Measurements from ENCODE around the gene SRPK2. TPM values are rescaled to one million over a fixed set of nuclear protein-coding genes. Genes with fewer than 3 reads are reported as not detected.

The SRPK2 gene
- total and polyA plus RNA-seq, 2 of the 13 experiments (the other 11 are each of a cell fraction or from before 2014, with no cell fraction given): 10.1 to 22.3 TPM

GRCh38 chr7:105205592-105206237 lies 183.0 kb downstream of the SRPK2 start:
- in situ Hi-C loops (cut with HindIII; ENCODE audit: extremely low pct_ligation_motif_present, low pct_unique_long_range_greater_than_20kb): no loop called here
- no peak for DNase-seq (ENCODE audit: low spot score)
- H3K4me3 ChIP-seq (replicated peaks in 1 of 3; ENCODE audit: insufficient read depth in 1 of 3, low read depth in 2 of 3, low read length in 3 of 3): no peak overlapping the region
- FAIRE-seq: no peak
- no peaks in the 10 kb centered on the region for H3K27me3 ChIP-seq (ENCODE audit: control insufficient read depth in 1 of 2, insufficient read depth in 2 of 2, low read length in 2 of 2)
- peaks cover 11% of the 10 kb centered on the region for H3K79me2 ChIP-seq (ENCODE audit: insufficient read depth, low read length)
- H3K9me3 ChIP-seq (ENCODE audit: low read length): no peaks in the 10 kb centered on the region
- TF ChIP-seq ZNF235 (CRISPR knock-in tag; IDR thresholded peaks at IDR 0.05; ENCODE audit: borderline replicate concordance): no peak
- no peak for TF ChIP-seq KDM2A (CRISPR knock-in tag; IDR thresholded peaks at IDR 0.05; ENCODE audit: borderline replicate concordance, low read depth)
- TF ChIP-seq, protein P1, sequence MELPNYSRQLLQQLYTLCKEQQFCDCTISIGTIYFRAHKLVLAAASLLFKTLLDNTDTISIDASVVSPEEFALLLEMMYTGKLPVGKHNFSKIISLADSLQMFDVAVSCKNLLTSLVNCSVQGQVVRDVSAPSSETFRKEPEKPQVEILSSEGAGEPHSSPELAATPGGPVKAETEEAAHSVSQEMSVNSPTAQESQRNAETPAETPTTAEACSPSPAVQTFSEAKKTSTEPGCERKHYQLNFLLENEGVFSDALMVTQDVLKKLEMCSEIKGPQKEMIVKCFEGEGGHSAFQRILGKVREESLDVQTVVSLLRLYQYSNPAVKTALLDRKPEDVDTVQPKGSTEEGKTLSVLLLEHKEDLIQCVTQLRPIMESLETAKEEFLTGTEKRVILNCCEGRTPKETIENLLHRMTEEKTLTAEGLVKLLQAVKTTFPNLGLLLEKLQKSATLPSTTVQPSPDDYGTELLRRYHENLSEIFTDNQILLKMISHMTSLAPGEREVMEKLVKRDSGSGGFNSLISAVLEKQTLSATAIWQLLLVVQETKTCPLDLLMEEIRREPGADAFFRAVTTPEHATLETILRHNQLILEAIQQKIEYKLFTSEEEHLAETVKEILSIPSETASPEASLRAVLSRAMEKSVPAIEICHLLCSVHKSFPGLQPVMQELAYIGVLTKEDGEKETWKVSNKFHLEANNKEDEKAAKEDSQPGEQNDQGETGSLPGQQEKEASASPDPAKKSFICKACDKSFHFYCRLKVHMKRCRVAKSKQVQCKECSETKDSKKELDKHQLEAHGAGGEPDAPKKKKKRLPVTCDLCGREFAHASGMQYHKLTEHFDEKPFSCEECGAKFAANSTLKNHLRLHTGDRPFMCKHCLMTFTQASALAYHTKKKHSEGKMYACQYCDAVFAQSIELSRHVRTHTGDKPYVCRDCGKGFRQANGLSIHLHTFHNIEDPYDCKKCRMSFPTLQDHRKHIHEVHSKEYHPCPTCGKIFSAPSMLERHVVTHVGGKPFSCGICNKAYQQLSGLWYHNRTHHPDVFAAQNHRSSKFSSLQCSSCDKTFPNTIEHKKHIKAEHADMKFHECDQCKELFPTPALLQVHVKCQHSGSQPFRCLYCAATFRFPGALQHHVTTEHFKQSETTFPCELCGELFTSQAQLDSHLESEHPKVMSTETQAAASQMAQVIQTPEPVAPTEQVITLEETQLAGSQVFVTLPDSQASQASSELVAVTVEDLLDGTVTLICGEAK (IDR thresholded peaks at IDR 0.05): no peak
- TF ChIP-seq, protein P1 (CRISPR knock-in tag; IDR thresholded peaks at IDR 0.05): no peak
- no peak for TF ChIP-seq ZNF143 (CRISPR knock-in tag; IDR thresholded peaks at IDR 0.05)
- TF ChIP-seq, protein P2, sequence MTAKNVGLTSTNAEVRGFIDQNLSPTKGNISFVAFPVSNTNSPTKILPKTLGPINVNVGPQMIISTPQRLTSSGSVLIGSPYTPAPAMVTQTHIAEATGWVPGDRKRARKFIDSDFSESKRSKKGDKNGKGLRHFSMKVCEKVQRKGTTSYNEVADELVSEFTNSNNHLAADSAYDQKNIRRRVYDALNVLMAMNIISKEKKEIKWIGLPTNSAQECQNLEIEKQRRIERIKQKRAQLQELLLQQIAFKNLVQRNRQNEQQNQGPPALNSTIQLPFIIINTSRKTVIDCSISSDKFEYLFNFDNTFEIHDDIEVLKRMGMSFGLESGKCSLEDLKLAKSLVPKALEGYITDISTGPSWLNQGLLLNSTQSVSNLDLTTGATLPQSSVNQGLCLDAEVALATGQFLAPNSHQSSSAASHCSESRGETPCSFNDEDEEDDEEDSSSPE (CRISPR knock-in tag; IDR thresholded peaks at IDR 0.05): no peak
- TF ChIP-seq STAT5B (CRISPR knock-in tag; IDR thresholded peaks at IDR 0.05): no peak
- no peak for TF ChIP-seq PHF20 (CRISPR knock-in tag; IDR thresholded peaks at IDR 0.05)
- TF ChIP-seq, protein P3, sequence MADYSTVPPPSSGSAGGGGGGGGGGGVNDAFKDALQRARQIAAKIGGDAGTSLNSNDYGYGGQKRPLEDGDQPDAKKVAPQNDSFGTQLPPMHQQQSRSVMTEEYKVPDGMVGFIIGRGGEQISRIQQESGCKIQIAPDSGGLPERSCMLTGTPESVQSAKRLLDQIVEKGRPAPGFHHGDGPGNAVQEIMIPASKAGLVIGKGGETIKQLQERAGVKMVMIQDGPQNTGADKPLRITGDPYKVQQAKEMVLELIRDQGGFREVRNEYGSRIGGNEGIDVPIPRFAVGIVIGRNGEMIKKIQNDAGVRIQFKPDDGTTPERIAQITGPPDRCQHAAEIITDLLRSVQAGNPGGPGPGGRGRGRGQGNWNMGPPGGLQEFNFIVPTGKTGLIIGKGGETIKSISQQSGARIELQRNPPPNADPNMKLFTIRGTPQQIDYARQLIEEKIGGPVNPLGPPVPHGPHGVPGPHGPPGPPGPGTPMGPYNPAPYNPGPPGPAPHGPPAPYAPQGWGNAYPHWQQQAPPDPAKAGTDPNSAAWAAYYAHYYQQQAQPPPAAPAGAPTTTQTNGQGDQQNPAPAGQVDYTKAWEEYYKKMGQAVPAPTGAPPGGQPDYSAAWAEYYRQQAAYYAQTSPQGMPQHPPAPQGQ (CRISPR knock-in tag; IDR thresholded peaks at IDR 0.05; ENCODE audit: borderline replicate concordance): no peak
- TF ChIP-seq ZNF598 (CRISPR knock-in tag; IDR thresholded peaks at IDR 0.05; ENCODE audit: borderline replicate concordance): no peak
- peaks cover 0 to 6% of the 10 kb centered on the region in 2 experiments; a peak in 2 of 5 replicates for H3K36me3 ChIP-seq (replicated peaks in 1 of 2; ENCODE audit: control insufficient read depth in 1 of 2, insufficient read depth in 2 of 2, low read length in 2 of 2)
- H3K4me1 ChIP-seq (ENCODE audit: insufficient read depth, low read length): no peaks in the 10 kb centered on the region
- H3K9ac ChIP-seq (ENCODE audit: insufficient read depth, low read depth, low read length): no peak overlapping the region
- H3K4me2 ChIP-seq (ENCODE audit: low read depth, low read length): no peak overlapping the region
- ChIA-PET POLR2A (no interaction called here), CTCF (ENCODE audit: low intra/inter-chr PET ratio, low total read pairs) (no interaction called here)
- no TSS peak for BruUV-seq (replicated peaks)
- no peak for ATAC-seq
- intact Hi-C loops (cut with micrococcal nuclease; ENCODE audit: unreplicated experiment): no loop called here
- no peak overlapping the region for H3K27ac ChIP-seq (ENCODE audit: extremely low read length, insufficient read depth, low read length)
- no peak overlapping the region for H2AFZ ChIP-seq (ENCODE audit: low read length)
- WGBS (ENCODE audit: low lambda C conversion rate): 92% methylated on average over 7 of the region's 7 CpGs
- H4K20me1 ChIP-seq (ENCODE audit: insufficient read depth, low read length): no peaks in the 10 kb centered on the region

Measured in HepG2 (cell line).